ENCODE results near the gene RSRC1.
A peak's percentile ranks its signal among the peaks of the same experiment; 100 is the strongest.
"Not testable (repeated sequence)": the region's sequence is repeated elsewhere in the genome, so short reads cannot be mapped to it uniquely, and the experiment has no call there.

Gene RSRC1

DNA sequence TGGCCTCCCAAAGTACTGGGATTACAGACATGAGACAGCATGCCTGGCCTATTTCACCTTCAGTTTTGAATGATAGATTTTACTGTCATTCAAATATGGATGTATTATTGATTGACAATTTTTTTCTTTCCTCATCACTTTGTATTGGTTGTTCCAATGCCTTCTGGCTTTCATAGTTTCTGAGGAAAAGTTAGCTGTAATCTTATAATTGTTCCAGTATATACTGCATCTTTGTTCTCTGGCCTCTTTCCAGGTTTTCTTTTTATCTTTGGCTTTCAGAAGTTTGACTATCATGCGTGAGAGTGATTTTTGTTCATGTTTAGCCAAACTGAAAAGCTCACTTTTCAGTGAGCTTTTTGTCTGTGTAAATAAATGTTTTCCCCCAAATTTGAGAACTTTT, 157.1 kb downstream of the RSRC1 start:
- H3K9me3 Mint-ChIP-seq (ENCODE audit: low read depth): peaks cover 24% of the 10 kb centered on the region

DNA sequence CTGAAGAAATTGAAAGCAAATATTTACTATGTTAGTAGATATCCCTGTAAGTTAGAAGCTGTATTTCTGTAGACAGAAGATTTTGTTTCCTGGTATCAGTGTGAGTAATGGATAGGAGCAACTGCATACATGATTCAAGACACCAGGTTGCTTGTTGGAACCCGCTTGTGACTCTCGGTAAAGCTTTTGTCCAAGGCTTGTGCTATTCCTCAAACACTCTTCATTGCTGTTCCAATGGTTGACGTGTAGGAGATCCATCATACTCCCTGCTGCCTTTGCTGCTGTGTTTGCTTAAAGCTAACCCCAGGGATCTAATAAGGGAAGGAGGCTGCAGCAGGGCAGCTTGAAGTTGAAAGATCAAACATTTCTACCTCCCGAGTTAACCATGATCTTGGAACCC, 160.1 kb downstream of the RSRC1 start:
- peaks cover 50% of the 10 kb centered on the region for H3K36me3 Mint-ChIP-seq
- H3K4me3 Mint-ChIP-seq: no peak overlapping the region
- H3K4me1 Mint-ChIP-seq (ENCODE audit: low read depth): no peaks in the 10 kb centered on the region
- H3K27me3 Mint-ChIP-seq: no peaks in the 10 kb centered on the region
- peaks cover 16% of the 10 kb centered on the region for H3K9me3 Mint-ChIP-seq (ENCODE audit: low read depth)
- no peak overlapping the region for H3K27ac Mint-ChIP-seq

More for the DNA sequence above, 157.1 kb downstream of the RSRC1 start:
- H3K4me1 Mint-ChIP-seq (ENCODE audit: low read depth): no peaks in the 10 kb centered on the region
- no peak overlapping the region for H3K27ac Mint-ChIP-seq
- peaks cover 41% of the 10 kb centered on the region for H3K36me3 Mint-ChIP-seq
- H3K4me3 Mint-ChIP-seq: no peak overlapping the region
- H3K27me3 Mint-ChIP-seq: no peaks in the 10 kb centered on the region

DNA sequence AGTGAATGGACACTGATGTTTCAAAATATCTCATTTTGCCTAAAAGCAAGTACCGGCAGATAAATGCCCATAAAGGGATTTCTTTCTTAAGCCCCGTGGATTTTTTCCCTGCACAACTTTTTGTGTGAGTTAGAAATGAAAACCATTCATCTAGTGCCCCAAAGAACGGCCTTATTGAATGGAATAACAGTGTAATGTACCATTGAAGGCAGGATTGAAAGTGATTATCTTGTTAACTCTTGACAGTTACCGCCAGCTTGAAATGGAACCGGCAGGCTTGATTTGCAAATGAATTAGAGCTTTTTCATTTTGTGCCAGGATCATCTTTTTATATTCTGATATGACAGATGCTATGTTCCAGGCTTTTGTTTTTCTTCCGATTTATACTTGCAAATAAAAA, 162.2 kb downstream of the RSRC1 start:
- Mint-ChIP-seq H3K4me3 (no peak overlapping the region), H3K9me3 (ENCODE audit: low read depth) (peaks cover 11% of the 10 kb centered on the region), H3K27me3 (no peaks in the 10 kb centered on the region), H3K4me1 (ENCODE audit: low read depth) (no peaks in the 10 kb centered on the region), H3K27ac (no peak overlapping the region), H3K36me3 (peaks cover 45% of the 10 kb centered on the region)

DNA sequence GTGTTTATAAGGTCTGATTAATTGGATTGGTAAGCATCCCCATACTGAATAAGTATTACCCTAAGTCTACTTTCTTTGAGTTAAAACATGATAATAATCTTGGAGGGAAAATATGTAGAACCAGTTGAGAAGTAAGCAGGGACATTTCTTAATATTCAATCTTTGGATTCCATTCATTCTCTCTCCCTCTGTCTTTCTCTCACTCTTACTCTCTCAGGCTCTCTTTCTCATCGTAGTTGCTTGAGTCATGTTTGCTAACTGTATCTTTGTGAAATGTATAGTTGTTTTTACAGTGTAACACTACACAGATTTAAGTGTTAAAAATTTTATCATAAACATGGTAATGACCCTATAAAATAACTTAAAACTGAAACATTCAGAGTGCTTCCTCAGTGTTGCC, 163.8 kb downstream of the RSRC1 start:
- Mint-ChIP-seq H3K9me3 (ENCODE audit: low read depth) (peaks cover 11% of the 10 kb centered on the region), H3K27ac (no peak overlapping the region), H3K4me3 (no peak overlapping the region), H3K36me3 (peaks cover 45% of the 10 kb centered on the region), H3K27me3 (no peaks in the 10 kb centered on the region), H3K4me1 (ENCODE audit: low read depth) (no peaks in the 10 kb centered on the region)

DNA sequence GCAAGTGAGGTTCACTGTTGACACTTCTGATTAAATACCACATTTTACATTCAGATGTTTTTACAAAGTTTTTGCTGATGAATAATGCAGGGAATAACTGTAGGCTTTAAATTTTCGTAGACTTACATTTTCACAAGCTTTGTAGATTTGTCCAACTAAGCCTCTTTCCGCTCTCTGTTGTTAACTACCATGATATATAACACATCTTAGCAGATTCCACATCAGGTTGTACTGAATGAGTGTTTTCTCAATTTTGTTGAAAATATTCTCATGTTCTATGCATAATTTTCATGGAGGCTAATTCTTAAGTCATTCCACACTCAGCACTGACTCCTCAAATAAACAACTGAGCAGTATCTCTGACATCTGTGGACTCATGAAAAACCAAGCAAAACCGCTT, 168.3 kb downstream of the RSRC1 start:
- Mint-ChIP-seq H3K4me3 (no peak overlapping the region), H3K27ac (no peak overlapping the region), H3K36me3 (peaks cover 44% of the 10 kb centered on the region), H3K27me3 (no peaks in the 10 kb centered on the region), H3K9me3 (ENCODE audit: low read depth) (peaks cover 19% of the 10 kb centered on the region), H3K4me1 (ENCODE audit: low read depth) (no peaks in the 10 kb centered on the region)

DNA sequence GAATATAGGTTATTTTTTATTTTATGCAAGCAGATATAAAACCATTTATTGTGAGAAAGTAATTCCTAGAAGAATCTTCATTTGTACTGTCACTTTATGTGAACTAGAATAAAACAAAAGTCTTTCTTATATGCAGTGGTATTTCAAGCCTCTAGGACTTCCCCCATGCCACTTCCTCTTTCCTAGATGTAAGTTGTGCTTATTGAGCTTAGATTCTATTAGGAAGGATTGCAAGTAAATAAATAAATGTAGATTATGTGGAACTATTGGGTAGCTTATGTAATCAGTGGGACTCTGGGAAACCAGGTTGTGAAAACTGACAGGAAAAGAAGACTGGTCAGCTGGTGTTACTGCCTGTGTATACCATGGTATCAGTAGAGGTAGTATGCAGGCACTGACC, 169.7 kb downstream of the RSRC1 start:
- Mint-ChIP-seq H3K36me3 (peaks cover 41% of the 10 kb centered on the region), H3K27ac (no peak overlapping the region), H3K27me3 (no peaks in the 10 kb centered on the region), H3K4me1 (ENCODE audit: low read depth) (no peaks in the 10 kb centered on the region), H3K4me3 (no peak overlapping the region), H3K9me3 (ENCODE audit: low read depth) (peaks cover 19% of the 10 kb centered on the region)

DNA sequence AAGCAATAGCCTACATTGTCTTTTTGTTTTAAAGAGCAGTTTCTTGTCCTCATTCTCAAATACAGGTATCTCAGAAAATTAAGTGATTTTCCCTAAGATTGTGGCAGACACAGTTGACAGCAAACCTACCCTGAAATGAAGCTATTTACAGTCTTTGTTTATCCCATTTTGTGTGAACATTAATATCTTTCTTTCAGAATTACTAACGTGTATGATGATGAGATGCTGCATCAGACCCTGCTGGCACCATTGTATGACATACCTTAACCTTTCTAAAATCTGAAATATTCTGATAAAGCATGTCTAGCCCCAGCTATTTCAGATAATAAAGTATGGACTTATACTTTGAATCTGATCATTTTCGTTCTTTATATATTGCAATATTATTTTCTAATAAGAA, 185.9 kb downstream of the RSRC1 start:
- Mint-ChIP-seq H3K27ac (no peak overlapping the region), H3K9me3 (ENCODE audit: low read depth) (no peaks in the 10 kb centered on the region), H3K4me3 (no peak overlapping the region), H3K27me3 (no peaks in the 10 kb centered on the region), H3K36me3 (peaks cover 7% of the 10 kb centered on the region), H3K4me1 (ENCODE audit: low read depth) (no peaks in the 10 kb centered on the region)

DNA sequence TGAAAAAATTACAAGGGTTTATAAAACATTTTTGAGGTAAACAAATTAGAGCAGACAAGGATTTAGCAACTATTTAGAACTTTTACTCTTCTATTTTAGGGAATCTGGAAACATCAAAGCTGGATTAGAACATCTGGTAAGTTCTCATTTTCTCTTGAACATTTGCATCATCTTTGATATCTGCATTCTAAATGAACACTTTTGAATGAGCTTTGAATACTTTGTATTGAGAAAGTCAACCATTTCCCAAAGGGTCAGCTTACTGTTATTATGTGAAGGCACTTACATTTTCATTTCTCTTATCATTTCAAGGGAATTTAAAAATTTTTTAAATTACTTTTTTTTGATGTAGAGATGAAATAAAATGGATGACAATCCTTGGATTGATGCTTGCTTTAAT, 188.1 kb downstream of the RSRC1 start:
- Mint-ChIP-seq H3K4me3 (no peak overlapping the region), H3K27ac (no peak overlapping the region), H3K36me3 (peaks cover 9% of the 10 kb centered on the region), H3K27me3 (no peaks in the 10 kb centered on the region), H3K4me1 (ENCODE audit: low read depth) (no peaks in the 10 kb centered on the region), H3K9me3 (ENCODE audit: low read depth) (no peaks in the 10 kb centered on the region)

DNA sequence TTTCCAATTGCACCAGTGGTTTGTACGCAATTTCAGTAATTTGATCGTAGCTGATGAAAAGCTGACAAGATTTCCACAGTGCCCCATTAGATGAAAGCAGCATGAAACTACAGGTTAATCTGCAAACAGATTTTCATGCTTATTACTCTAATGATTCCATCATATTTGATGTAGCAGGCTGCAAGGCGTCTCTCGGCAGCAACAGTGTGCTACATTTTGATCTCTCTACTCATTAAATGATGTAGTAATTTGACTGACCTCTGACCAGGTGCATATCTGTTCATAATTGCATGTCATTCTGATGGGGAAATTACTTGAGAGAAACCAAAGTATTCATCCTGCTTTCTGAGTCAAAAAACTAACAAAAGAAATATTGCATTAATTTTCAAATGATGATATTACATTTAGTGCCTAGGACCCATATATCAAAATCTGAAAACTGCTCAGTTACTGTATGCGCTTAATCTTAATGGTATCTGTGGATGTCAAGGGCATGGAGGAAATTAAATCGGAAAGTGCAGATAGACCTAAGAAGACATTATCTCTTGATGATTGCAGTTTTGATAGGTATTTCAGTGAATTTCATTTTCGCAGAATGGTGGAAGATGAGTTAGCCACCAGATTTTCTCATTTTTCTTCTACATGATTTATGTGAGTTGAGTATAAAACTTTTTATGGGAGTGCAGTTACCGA, 198.5 kb downstream of the RSRC1 start:
- no peaks in the 10 kb centered on the region for H3K27me3 Mint-ChIP-seq

DNA sequence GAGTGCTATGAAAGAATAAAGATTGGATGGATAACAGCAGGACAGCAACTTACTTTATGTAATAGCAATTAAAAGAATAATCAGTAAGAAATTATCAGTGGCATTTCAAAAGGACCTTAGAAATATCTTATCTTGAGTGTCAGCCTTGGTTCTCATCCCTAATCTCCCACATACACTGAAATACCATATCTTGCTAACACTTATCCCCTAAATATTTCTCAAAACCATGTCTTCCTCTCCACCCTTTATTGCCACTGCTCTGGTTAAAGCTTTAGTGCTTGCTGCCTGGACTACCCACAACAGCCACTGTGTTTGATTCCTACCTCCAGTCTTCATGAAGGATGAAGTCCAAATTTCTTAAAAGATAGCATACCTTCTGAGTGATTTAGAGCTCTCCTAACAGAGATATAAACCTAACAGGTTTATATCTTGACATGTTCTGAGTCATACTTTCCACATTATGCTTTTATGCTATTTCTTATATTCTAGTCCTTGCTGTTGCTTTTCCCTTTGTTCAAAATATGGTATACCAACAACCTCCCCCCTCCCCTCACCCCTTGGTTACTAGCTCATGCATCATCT, 202.8 kb downstream of the RSRC1 start:
- Mint-ChIP-seq H3K9me3 (ENCODE audit: low read depth) (no peaks in the 10 kb centered on the region), H3K36me3 (peaks cover 4% of the 10 kb centered on the region), H3K27me3 (no peaks in the 10 kb centered on the region), H3K4me3 (no peak overlapping the region), H3K27ac (no peak overlapping the region), H3K4me1 (ENCODE audit: low read depth) (no peaks in the 10 kb centered on the region)

More for the DNA sequence above, 198.5 kb downstream of the RSRC1 start:
- no peak overlapping the region for H3K4me3 Mint-ChIP-seq
- H3K4me1 Mint-ChIP-seq (ENCODE audit: low read depth): no peaks in the 10 kb centered on the region
- no peak overlapping the region for H3K27ac Mint-ChIP-seq
- H3K36me3 Mint-ChIP-seq: peaks cover 1% of the 10 kb centered on the region
- H3K9me3 Mint-ChIP-seq (ENCODE audit: low read depth): no peaks in the 10 kb centered on the region

DNA sequence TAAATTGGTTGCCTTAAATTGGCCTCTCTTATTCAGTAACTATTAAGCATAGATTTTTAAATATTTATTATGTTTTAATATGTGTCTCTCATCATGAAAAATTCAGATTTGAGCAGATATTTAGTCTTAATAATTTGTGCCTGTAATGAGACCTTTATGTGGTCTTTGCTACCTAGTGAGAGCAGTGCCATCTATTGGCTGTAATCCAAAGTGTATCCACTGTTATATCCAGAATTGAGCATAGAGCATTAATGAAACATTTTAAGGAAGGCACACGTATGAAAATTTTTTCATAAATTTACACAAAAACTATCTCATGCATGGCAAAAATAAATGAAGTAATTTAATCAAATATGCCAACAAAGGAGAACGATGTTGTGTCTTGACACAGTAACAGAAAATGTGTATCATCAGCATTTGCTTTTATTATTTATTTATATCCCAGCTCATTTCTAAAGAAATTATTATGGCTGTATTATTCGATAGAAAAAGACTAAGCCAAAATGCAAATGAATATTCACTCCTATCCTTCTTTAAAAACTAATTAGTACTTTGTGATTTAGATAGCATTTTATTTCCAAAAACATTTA, 203.5 kb downstream of the RSRC1 start:
- H3K4me3 Mint-ChIP-seq: no peak overlapping the region
- H3K36me3 Mint-ChIP-seq: peaks cover 5% of the 10 kb centered on the region
- H3K9me3 Mint-ChIP-seq (ENCODE audit: low read depth): no peaks in the 10 kb centered on the region
- H3K27ac Mint-ChIP-seq: no peak overlapping the region
- H3K4me1 Mint-ChIP-seq (ENCODE audit: low read depth): no peaks in the 10 kb centered on the region
- H3K27me3 Mint-ChIP-seq: no peaks in the 10 kb centered on the region

DNA sequence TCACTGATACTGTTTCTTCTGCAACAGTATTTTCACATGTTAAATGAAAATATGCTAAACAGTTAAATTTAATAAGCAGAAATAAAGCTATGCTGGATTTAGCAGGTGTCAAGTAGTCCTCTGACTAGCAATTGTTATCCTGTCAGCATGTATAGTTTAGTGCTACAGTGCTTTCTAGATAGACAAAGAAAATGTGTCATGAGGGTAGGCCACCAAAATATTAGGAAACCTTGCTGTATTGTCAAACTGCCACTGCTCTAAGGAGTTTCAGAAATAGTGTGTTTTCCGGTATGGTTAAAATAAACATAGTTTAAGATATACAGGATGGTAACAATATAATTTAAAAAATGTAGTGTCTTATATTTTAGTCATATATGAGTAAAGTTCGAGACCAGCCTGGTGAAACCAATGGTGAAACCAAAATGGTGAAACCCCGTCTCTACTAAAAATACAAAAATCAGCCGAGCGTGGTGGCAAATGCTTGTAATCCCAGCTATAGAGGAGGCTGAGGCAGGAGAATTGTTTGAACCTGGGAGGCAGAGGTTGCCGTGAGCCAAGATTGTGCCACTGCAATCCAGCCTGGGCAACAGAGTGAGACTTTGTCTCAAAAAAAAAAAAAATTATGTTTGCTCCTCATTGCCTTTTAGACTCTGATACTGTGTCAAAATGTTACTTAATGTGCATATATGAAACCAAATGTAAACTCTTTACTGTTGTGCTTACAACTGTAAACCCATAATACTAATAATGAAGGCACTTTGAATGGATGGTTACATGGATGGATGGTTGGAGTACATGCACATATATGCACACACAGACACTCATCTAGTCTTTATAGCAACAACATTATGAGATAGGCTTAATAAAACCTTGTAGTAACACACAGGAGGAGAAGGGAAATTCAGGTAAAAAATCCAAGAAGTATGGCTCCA, 204.8 kb downstream of the RSRC1 start:
- H3K27ac Mint-ChIP-seq: no peak overlapping the region
- no peak overlapping the region for H3K4me3 Mint-ChIP-seq
- no peaks in the 10 kb centered on the region for H3K27me3 Mint-ChIP-seq
- H3K4me1 Mint-ChIP-seq (ENCODE audit: low read depth): no peaks in the 10 kb centered on the region
- peaks cover 8% of the 10 kb centered on the region for H3K36me3 Mint-ChIP-seq
- no peaks in the 10 kb centered on the region for H3K9me3 Mint-ChIP-seq (ENCODE audit: low read depth)

DNA sequence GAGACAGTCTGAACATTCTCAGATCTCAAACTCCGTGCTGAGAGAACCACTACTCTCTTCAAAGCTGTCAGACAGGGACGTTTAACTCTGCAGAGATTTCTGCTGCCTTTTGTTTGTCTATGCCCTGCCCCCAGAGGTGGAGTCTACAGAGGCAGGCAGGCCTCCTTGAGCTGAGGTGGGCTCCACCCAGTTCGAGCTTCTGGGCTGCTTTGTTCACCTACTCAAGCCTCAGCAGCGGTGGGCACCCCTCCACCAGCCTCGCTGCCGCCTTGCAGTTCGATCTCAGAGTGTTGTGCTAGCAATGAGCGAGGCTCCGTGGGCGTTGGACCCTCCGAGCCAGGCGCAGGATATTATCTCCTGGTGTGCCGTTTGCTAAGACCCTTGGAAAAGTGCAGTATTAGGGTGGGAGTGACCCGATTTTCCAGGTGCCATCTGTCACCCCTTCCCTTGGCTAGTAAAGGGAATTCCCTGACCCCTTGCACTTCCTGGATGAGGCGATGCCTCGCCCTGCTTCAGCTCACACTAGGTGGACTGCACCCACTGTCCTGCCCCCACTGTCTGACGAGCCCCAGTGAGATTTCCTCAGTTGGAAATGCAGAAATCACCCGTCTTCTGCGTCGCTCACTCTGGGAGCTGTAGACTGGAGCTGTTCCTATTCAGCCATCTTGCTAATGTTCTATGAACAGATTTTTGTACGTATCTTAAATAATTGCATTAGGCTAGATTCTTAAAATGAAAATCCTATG, 220.0 kb downstream of the RSRC1 start:
- not testable (repeated sequence) for H3K27ac Mint-ChIP-seq; H3K4me1 Mint-ChIP-seq (ENCODE audit: low read depth); H3K9me3 Mint-ChIP-seq (ENCODE audit: low read depth); H3K27me3 Mint-ChIP-seq
- peaks cover 13% of the 10 kb centered on the region for H3K36me3 Mint-ChIP-seq
- H3K4me3 Mint-ChIP-seq: peak overlapping the region; percentile 38

DNA sequence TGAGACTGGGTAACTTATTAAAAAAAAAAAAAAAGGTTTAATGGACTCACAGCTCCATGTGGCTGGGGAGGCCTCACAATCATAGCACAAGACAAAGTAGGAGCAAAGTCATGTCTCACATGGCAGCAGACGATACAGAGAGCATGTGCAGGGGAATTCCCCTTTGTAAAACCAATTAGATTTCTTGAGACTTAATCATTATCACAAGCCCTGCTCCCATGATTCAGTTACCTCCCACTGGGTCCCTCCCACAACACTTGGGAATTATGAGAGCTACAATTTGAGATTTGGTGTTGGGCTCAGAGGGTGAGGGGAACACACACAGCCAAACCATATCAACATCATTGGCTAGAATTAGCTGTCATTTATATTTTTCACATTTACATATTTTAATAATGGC, 221.0 kb downstream of the RSRC1 start:
- no peak overlapping the region for H3K27ac Mint-ChIP-seq
- H3K27me3 Mint-ChIP-seq: no peaks in the 10 kb centered on the region
- H3K4me3 Mint-ChIP-seq: no peak overlapping the region

More for the DNA sequence above, 221.0 kb downstream of the RSRC1 start:
- peaks cover 17% of the 10 kb centered on the region for H3K36me3 Mint-ChIP-seq
- H3K4me1 Mint-ChIP-seq (ENCODE audit: low read depth): no peaks in the 10 kb centered on the region
- peaks cover 6% of the 10 kb centered on the region for H3K9me3 Mint-ChIP-seq (ENCODE audit: low read depth)
